ENCODE data around the gene SHTN1.

Gene SHTN1

GRCh38 chr10:116868198-116868676 lies 136.8 kb downstream of the SHTN1 start:
- no peak for DNase-seq

DNA sequence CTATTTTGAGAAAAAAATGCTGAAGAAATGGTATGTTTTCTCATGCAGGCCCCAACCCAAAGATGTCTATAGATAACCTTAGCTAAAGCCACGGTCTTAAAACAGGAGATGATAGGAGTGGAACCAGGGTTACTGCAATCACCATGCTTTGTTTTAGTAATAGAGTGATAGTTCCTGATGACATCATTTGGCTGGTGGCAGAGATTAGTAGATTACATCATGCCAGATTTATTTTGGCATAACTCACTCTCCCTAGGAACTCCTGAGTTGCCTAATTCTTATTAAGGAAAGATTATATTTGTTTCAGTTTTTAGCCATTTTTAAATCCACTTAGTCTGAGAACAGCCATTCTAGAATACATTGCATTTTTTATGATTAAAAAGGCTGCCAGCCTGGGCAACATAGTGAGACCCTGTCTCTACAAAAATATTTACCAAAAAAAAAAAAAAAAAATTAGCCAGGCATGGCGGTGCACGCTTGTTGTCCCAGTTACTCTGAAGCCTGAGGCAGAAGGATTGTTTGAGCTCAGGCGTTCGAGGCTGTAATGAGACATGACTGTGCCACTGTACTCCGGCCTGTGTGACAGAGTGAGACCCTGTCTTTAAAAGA lies 137.9 kb downstream of the SHTN1 start:
- no peak for DNase-seq

DNA sequence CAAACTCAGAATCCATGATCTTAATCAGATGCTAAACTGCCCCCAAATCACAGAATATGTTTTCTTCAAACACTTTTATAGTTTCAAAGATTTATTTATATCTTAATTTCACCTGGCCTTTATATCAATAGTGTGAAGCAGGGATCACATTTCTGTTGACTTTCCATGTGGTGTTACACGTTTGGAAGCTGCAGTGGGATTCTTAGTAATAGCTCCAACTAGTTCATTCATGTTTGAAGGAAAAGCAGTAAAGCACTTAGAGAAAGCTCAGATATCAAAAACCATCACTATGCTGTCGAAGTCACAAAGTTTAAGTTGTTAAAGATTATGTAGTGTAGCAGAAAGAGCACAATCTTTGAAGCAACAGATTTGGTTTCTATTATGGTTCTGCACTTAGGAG lies 138.9 kb downstream of the SHTN1 start:
- DNase-seq = no peak

GRCh38 chr10:116864436-116864835 lies 140.6 kb downstream of the SHTN1 start:
- DNase-seq = no peak

DNA sequence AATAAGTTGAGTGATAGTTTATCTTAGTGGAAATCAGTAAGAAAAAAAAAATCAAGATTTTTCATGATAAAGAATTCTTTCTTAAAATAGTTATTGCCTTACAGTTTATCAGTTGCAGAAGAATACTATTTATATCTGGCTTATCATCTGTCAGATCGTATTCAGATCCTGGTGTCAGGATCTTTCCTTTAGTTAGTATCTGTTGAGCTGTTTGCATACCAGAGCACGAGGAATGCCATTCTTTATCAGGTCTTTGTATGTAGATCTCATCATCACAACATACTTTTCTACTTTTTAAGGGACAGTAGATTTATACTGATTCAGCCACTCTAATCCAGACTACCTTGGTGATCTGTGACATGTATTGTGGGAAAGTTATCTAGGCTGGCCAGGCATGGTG lies 143.2 kb downstream of the SHTN1 start:
- DNase-seq = no peak

DNA sequence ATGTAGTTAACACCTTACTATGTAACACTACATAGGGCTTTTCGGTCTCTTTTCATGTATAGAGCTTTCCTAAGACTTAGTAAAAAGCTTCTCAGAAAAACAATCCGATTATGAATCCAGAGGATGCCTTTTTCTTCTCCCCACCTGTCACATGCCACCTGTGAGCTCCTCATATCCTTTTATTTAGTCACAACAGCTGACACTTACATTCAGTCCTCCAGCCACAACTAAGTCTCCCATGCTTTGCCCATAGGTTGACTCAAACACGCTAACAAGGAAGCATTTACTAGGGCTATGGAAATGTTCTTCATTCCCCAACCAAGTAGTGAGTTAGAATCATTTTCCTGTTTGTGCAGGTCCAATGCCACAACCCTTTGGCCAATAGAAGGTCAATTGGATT lies 147.8 kb downstream of the SHTN1 start:
- no peak for DNase-seq

GRCh38 chr10:116853701-116854100 lies 151.3 kb downstream of the SHTN1 start:
- DNase-seq = no peak

- DNase-seq = no peak
These were observed 151.7 kb downstream of the SHTN1 start for GRCh38 chr10:116853287-116853686.

DNA sequence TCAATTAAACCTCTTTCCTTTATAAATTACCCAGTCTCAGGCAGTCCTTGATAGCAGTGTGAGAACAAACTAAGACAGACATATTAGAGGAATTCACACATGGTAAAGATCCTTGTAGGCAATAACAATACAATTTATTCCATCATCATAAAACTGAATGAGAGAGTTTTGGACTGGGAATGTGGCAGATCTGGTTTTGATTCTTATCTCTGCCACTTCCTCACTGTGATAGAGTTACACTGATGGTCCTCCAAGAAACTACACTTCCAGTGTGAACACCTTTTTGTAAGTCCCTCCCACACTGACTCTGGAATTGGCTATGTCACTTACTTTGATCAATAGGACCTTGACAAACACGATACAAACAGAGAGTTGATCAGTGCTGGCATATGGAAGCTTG lies 152.7 kb downstream of the SHTN1 start:
- no peak for DNase-seq

DNA sequence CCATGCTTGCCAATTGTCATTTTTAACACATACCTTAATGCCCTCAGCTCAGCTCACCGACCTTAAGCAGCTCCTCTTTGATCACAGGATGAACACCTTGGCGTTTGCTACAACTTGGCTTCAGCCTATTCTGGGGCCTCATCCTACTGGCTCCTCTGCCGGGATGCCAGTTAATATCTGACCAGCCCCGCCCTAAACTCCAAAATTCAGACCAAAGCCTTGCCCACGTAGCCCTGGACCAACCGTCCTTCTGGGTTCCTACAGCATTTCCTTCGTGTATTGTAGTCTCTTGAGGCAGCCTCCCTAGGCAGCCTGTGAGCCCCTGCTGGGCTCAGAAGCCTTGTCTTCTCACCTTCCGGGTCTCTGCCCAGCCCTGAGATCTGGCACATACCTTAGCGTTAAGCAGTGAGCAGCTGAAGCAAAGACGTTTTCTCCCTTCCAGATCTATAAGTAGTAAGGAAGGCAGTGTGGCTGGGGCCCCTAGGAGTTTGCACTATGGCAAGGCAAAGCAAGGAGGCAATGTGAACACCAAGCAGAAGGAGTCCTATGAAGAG lies 154.9 kb downstream of the SHTN1 start:
- DNase-seq = no peak

GRCh38 chr10:116849248-116850057 lies 155.5 kb downstream of the SHTN1 start, which contains the start of gene ENO4:
TSS of gene ENO4 (plus strand) at chr10:116849499. CDS start at chr10:116849567, 68 bp downstream.
- peak; percentile 96 for DNase-seq

DNA sequence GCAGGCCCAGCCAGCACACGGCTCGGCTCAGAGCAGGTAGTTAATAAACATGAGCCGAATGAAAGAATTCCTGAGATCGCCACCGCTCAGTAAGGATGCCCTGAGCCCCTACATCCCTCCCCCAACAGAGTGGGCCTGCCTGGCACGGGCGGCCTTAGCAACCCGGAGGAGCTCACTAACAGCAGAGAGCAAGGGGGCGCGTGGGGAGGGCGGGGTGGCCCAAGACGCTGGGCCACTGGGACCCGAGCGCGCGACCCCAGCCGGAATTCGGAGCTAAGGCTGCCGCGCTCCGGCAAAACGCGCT lies 156.1 kb downstream of the SHTN1 start:
- no peak for DNase-seq

DNA sequence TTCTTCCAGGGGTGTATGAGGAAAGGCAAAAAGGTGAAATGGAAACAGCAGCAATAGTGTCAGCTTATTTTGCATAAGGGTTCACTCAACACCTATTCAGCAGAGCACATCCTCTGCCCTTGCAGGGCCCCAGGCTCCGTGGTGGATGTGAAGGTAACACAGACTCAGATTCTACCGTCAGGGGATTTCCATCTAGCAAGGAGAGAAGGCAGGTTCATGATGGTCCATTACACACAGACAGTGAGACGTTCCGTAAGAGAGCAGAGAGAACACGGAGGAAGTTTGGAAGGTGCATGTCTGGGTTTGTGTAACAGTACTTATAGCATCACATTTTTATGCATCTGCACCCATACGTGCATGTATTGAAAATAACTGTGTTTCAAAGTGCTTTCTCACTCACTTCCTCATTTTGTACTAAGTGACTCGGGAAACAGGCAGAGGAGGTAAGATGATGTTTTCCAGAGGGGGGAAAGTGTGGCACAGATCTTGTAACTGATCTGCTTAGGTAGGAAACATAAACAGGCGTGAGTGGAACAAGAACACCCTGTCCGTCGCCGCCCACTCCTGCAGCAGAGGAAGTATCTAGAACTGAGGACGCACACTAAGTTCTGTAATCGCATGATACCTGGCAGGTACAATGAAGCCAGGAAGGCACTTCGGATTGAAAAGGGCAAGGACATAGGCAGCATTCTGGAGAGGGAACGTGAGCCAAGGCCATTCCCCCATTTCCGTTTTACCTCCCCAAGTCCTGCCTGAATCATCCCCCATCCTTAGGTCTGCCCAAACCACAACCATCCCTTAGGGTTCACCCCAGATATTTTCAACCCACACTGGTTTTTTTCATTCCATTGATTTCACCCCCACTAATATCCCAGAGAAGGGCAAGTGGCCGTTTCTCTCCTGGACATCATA lies 156.7 kb downstream of the SHTN1 start:
- DNase-seq = no peak

DNA sequence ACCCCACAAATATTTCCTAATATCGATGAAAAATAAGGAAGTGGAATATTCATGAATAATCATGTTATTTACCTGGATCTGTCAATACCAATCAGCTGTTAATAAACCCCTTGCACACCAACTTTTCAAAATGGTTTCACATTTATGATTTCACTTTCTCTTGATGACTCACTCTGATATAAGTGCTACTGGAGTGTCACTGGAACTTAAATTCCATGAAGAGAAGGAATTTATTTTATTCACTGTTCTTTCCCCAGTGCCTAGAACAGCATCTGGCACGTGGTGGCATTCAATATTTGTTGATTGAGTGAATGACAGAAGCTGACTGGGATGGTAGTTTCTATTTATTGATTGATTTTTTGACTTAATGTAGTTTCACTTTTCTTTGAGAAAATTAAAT lies 159.2 kb downstream of the SHTN1 start:
- DNase-seq = no peak

DNA sequence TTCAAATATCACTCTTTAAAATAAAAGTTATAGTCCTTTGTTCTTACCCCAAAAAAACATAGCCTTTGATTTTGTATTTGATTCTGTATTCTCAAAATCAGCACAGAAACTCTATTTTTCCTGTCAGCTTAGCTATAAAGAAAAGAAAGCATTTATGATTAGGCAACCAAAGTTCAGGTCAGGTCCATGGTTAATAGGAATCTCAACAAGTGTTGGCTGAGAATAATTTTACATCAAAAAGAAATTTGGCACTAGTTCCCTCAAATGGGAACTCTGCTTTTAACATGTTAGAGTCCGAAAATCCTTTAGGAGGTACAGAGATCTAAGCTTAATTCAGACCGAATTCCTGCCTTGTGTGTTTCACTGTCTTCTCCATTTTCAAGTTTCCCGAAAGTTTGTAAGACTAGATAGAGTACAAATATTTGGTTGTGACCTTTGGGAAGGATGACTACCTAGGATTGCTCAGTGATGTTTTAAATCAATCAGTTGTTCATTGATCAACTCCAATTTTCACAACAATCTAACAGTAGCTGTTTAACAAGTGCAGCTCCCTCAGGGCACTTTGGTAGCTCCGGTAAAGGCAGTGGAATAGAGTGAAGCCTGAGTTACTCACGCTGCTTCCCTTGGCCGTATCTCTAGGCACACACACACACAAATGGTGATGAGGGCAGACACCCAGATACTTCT lies 164.5 kb downstream of the SHTN1 start:
- no peak for DNase-seq

DNA sequence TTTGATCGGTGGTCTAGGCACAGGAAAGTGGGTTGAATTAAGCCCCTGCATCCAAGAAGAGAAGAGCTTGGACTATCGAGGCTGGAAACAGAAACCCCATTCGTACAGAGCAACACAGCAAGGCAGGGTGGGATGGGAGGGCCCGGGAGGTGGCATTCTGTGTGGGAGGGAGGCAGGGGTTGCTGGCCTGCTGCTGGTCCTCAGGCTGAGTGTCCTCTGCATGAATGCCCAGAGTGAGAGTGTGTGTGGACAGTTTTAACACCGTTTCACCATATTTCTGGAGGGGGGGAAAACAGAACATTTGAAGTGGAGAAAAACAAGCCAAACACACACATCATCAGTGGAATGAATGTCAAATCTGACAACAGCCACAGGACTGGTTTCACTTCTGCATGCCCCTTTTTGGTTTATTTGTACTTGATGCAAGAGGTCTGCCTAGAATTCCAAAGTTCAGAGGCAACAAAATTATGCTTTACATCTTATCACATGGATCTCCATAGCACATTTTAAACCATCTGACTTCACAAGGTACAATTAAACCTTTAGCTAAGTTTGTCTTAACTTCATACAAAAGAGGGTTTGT lies 166.8 kb downstream of the SHTN1 start:
- no peak for DNase-seq

GRCh38 chr10:116836902-116837523 lies 168.0 kb downstream of the SHTN1 start:
- no peak for DNase-seq

GRCh38 chr10:116836083-116836482 lies 168.9 kb downstream of the SHTN1 start:
- peak; percentile 80 for DNase-seq

DNA sequence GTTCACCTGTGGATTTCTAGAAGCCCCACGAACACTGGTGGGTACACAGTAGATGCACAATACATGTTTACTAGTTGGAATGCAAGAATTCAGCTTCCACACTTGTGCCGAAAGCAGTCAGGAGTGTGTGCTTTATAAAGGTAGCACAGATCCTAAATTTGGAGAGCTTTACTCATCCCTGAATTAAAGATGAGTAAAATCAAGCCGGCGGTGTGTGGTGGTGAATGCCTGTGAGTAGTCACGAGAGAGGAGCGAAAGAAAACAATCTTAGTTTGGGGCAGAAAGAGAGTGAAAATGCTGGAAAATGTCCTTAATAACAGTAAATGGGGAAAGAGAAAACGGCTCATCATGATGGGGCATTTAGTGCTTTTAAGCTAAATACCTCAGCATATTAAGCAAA lies 169.3 kb downstream of the SHTN1 start:
- DNase-seq = no peak

- peak; percentile 35 for DNase-seq
These were observed 170.7 kb downstream of the SHTN1 start for GRCh38 chr10:116833986-116834985.

Data from SHP77 treated with DMSO at 0.1 percent for 48 hours (cell line).